Fibroblast of villous mesenchyme (primary cell): ENCODE measurements around the gene PLCL2. TPM values are rescaled to one million over a fixed set of nuclear protein-coding genes. Genes with fewer than 3 reads are reported as not detected.

Experiments
- DNase-seq: peaks from one replicate; pipeline ENCODE4 v3.0.0-alpha.2; 2010; ENCODE audit warnings: low read depth
- H3K4me3 ChIP-seq: 2 replicates; pipeline ENCODE4 v1.5.1; 2011; ENCODE audit warnings: low read depth, mild to moderate bottlenecking, low read length
- total RNA-seq: library from RNA; depleted of rRNA; stranded (reverse); fragments of >200 nt; gene quantifications from 2 replicates; pipeline ENCODE4 v1.2.3, GENCODE V29; 2012
- TF ChIP-seq, protein P1 (sequence below): IDR thresholded peaks from 2 replicates; pipeline ENCODE4 v1.5.1; 2012; ENCODE audit warnings: low read depth, mild to moderate bottlenecking, low read length; ENCODE audit not compliant: insufficient read depth

The PLCL2 gene
- total RNA-seq, 1 donor: 5.6 TPM

DNA sequence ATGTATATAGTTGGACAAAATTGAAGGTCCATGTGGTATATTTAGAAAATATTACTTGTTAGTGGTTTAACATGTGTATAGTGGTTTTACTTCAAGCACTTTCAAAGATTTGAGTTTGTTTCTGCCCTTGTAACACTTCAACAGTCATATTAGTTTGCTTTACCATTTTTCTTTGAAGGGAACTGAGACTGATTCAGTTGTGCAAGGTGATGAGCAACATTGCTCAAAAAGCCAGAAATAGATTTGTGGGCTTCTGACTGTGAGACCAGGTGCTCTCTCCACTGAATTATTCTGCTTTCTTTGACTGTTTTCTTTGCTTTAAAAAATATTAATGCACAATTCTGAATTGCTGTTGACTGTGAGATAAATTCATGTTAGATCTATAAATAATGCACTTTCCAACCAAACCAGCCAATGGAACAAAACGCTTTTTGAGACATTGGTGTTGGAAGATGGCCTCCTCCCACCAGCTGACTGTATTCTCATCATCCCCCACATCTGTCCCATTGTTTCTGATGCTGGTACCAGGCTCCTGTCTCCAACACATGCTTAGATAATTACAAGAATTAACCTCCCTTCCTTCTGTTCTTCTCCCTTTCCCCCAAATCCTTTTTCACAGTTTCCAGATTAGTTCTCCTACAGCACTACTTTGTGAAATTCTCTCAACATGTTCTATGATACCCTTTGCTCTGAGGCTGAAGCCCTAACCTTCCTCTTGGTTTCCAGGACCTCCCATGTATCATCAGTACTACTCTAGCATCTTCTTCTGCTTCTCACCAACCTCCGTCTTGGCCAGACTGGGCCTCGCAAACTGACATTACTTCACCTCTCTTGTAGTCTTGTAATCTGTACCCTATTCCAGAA lies 27.9 kb downstream of the PLCL2 start:
- H3K4me3 ChIP-seq: no peak overlapping the region
- no peak for DNase-seq
- TF ChIP-seq, protein P1, sequence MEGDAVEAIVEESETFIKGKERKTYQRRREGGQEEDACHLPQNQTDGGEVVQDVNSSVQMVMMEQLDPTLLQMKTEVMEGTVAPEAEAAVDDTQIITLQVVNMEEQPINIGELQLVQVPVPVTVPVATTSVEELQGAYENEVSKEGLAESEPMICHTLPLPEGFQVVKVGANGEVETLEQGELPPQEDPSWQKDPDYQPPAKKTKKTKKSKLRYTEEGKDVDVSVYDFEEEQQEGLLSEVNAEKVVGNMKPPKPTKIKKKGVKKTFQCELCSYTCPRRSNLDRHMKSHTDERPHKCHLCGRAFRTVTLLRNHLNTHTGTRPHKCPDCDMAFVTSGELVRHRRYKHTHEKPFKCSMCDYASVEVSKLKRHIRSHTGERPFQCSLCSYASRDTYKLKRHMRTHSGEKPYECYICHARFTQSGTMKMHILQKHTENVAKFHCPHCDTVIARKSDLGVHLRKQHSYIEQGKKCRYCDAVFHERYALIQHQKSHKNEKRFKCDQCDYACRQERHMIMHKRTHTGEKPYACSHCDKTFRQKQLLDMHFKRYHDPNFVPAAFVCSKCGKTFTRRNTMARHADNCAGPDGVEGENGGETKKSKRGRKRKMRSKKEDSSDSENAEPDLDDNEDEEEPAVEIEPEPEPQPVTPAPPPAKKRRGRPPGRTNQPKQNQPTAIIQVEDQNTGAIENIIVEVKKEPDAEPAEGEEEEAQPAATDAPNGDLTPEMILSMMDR: no peak

- DNase-seq: no peak
- H3K4me3 ChIP-seq: no peak overlapping the region
- TF ChIP-seq, protein P1: no peak
Observed at GRCh38 chr3:16913264-16913580, 28.5 kb downstream of the PLCL2 start.

DNA sequence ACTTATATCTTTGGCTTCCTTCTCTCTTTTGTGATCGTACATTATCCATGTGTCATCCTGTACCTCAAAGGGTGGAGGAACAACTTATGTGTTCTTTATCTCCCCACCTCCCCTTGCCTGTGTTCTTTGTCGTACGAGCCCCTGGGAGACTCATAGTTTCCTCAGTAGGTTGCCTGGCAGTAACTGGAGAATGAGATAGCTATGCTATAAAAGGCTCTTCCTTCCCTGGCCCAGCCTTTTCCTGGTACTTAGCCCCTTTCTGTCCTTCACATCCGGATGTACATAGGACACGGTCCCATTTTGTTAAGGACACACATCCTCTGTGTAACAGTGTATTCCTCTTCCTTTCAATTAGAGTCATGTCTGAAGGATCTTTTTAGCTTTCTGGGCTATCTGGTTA lies 32.1 kb downstream of the PLCL2 start:
- no peak overlapping the region for H3K4me3 ChIP-seq
- TF ChIP-seq, protein P1: no peak
- no peak for DNase-seq

DNA sequence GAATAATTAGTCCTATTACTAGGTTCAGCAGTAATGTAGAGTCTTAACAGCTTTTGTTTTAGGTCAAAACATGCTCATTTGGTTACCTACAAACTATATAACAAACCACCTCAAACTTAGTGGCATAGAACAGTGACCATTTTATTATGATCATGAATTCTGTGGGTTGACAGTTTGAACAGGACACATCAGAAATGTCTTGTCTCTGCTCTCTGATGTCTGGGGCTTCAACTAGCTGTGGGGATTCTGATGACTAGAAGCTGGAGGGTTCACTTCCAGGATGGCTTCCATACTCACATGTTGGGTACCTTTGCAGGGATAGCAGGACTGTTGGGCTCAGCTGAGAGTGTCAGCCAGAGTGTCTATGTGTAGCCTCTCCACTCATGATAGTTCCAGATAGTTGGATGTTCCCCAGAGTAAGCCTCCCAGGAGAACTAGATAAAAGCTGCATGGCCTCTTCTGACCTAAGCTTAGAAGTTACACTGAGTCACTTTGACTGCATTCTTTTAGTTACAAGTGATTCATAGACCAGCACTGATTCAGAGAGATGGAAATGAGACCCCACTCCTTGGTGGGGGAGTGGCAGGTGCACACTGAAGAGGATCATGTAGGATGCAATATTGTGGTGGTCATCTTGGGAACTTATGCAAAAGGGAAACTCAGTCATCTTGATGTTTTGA lies 32.6 kb downstream of the PLCL2 start:
- H3K4me3 ChIP-seq: no peak overlapping the region
- TF ChIP-seq, protein P1: no peak
- no peak for DNase-seq

GRCh38 chr3:16917980-16918682 lies 33.4 kb downstream of the PLCL2 start:
- TF ChIP-seq, protein P1: no peak
- DNase-seq: no peak

DNA sequence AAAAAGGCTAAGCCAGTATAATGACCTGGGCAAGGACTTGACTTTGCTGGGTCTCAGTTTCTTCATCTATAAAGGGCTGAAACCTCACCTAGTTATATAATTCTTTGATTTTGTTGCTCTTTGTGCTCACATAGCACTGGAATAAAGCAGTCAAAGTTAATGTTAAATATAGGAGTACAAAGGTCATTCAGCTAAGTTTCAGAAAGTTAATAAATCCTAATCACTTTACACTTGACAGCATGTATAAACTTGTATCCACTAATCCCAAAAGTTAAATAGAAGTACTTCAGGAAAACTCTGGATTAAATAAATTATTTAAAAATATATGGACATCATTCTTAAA lies 33.9 kb downstream of the PLCL2 start:
- TF ChIP-seq, protein P1: no peak
- no peak for DNase-seq
- H3K4me3 ChIP-seq: no peak overlapping the region

More at GRCh38 chr3:16917980-16918682, 33.4 kb downstream of the PLCL2 start:
- H3K4me3 ChIP-seq: no peak overlapping the region
